Chondrocyte (in vitro differentiated cells): ENCODE measurements around the gene CLIC1. TPM values are rescaled to one million over a fixed set of nuclear protein-coding genes. Genes with fewer than 3 reads are reported as not detected.

Source experiments
- DNase-seq: peaks from one replicate; pipeline ENCODE4 v3.0.0; 2021; ENCODE audit warnings: mixed read lengths, low spot score
- H3K27ac Mint-ChIP-seq: one replicate; pipeline ENCODE4 v1.8.0; 2021; ENCODE audit warnings: mild to moderate bottlenecking, moderate library complexity, mixed read lengths; ENCODE audit not compliant: unreplicated experiment
- H3K27me3 Mint-ChIP-seq: 2 replicates; pipeline ENCODE4 v1.8.0; 2021; ENCODE audit warnings: low read depth, mixed read lengths
- H3K36me3 Mint-ChIP-seq: 2 replicates; pipeline ENCODE4 v1.8.0; 2021; ENCODE audit warnings: low read depth, mixed read lengths
- H3K4me1 Mint-ChIP-seq: 2 replicates; pipeline ENCODE4 v1.8.0; 2021; ENCODE audit warnings: low read depth, mild to moderate bottlenecking, mixed read lengths
- H3K4me3 Mint-ChIP-seq: one replicate; pipeline ENCODE4 v1.8.0; 2021; ENCODE audit warnings: mild to moderate bottlenecking, moderate library complexity, mixed read lengths; ENCODE audit not compliant: unreplicated experiment
- H3K9me3 Mint-ChIP-seq: 2 replicates; pipeline ENCODE4 v1.8.0; 2021; ENCODE audit warnings: low read depth, mixed read lengths
- CTCF ChIP-seq: fragments of 200-600 bp; sonication (generic); IDR thresholded peaks from 2 replicates; pipeline ENCODE4 v1.5.0; 2021; ENCODE audit warnings: antibody characterized with exemption, mild to moderate bottlenecking, moderate library complexity
- total RNA-seq: library from RNA; stranded (reverse); gene quantifications from 3 replicates; pipeline ENCODE4 v1.2.1, GENCODE V29; 2021

CLIC1 gene
- total RNA-seq, 1 donor from 2014 or later, result 317 TPM

- Mint-ChIP-seq H3K9me3 (no peaks in the 10 kb centered on the region), H3K27ac (no peak overlapping the region), H3K36me3 (peaks cover 2% of the 10 kb centered on the region), H3K4me1 (peaks cover 33% of the 10 kb centered on the region), H3K4me3 (no peak overlapping the region), H3K27me3 (no peaks in the 10 kb centered on the region)
- no peak for TF ChIP-seq CTCF
- no peak for DNase-seq
Observed at GRCh38 chr6:31741815-31742214, 5.5 kb upstream of the CLIC1 start.

- H3K27me3 Mint-ChIP-seq, result no peaks in the 10 kb centered on the region
- H3K36me3 Mint-ChIP-seq, result peaks cover 5% of the 10 kb centered on the region
- peak overlapping the region; percentile 90 for H3K27ac Mint-ChIP-seq
- peaks cover 37% of the 10 kb centered on the region for H3K4me1 Mint-ChIP-seq
- no peak for TF ChIP-seq CTCF
- DNase-seq, result no peak
- no peaks in the 10 kb centered on the region for H3K9me3 Mint-ChIP-seq
- H3K4me3 Mint-ChIP-seq, result peak overlapping the region; percentile 95
Observed at GRCh38 chr6:31740397-31741223, 4.3 kb upstream of the CLIC1 start.

- peak within 1 kb of the TSS; percentile 95 for H3K4me3 Mint-ChIP-seq
- H3K27me3 Mint-ChIP-seq, result no peaks in the 10 kb centered on the region
- DNase-seq, result peak; percentile 99
- peaks cover 5% of the 10 kb centered on the region for H3K36me3 Mint-ChIP-seq
- peak within 1 kb of the TSS; percentile 97 for H3K27ac Mint-ChIP-seq
- peaks cover 38% of the 10 kb centered on the region for H3K4me1 Mint-ChIP-seq
- TF ChIP-seq CTCF, result no peak
- H3K9me3 Mint-ChIP-seq, result no peaks in the 10 kb centered on the region
Observed at GRCh38 chr6:31739639-31740396, 3.5 kb upstream of the CLIC1 start, which contains the start of gene MSH5. MSH5 (plus strand) TSS chr6:31740005; CDS start chr6:31740467, 462 bp downstream.

- no peaks in the 10 kb centered on the region for H3K27me3 Mint-ChIP-seq
- H3K27ac Mint-ChIP-seq, result peak overlapping the region; percentile 97
- peaks cover 13% of the 10 kb centered on the region for H3K36me3 Mint-ChIP-seq
- TF ChIP-seq CTCF, result peak; percentile 44
- H3K9me3 Mint-ChIP-seq, result no peaks in the 10 kb centered on the region
- H3K4me3 Mint-ChIP-seq, result peak overlapping the region; percentile 100
- DNase-seq, result no peak
- peaks cover 53% of the 10 kb centered on the region for H3K4me1 Mint-ChIP-seq
Observed at GRCh38 chr6:31737991-31738979, 2.0 kb upstream of the CLIC1 start.
